AG09309 (cell line): Measurements from ENCODE around the gene GBA3.

Source experiments
- DNase-seq: peaks from one replicate; pipeline ENCODE4 v3.0.0-alpha.2; 2010; ENCODE audit warnings: low read depth
- H3K4me3 ChIP-seq: 2 replicates; pipeline ENCODE4 v1.5.1; 2011; ENCODE audit warnings: mild to moderate bottlenecking, low read depth, low read length, moderate library complexity; ENCODE audit not compliant: control insufficient read depth
- TF ChIP-seq, protein P1 (sequence below): IDR thresholded peaks from 2 replicates; pipeline ENCODE4 v1.5.1; 2011; ENCODE audit warnings: mild to moderate bottlenecking, low read depth, low read length, inconsistent platforms; ENCODE audit not compliant: insufficient read depth, control insufficient read depth; ENCODE audit errors: missing control alignments

The GBA3 gene

DNA sequence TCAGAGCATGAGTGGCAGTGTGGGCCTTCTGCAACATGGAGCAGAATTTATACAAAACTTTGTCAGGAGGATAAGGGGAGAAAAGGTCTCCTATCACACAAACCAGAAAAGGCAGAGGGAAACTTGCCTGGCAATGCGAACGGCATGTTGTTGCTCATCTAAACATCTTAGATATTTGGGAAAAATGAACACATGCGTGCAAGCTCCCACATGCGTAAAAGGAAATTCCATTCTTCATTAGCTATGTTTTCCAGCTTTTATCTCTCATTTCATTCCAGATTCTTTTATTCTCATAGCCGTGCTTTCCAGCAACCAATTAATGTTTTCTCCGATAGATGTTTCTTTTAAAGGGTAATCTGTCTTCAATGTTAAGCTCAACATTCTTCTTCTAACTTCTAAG, 31.3 kb upstream of the GBA3 start:
- TF ChIP-seq, protein P1, sequence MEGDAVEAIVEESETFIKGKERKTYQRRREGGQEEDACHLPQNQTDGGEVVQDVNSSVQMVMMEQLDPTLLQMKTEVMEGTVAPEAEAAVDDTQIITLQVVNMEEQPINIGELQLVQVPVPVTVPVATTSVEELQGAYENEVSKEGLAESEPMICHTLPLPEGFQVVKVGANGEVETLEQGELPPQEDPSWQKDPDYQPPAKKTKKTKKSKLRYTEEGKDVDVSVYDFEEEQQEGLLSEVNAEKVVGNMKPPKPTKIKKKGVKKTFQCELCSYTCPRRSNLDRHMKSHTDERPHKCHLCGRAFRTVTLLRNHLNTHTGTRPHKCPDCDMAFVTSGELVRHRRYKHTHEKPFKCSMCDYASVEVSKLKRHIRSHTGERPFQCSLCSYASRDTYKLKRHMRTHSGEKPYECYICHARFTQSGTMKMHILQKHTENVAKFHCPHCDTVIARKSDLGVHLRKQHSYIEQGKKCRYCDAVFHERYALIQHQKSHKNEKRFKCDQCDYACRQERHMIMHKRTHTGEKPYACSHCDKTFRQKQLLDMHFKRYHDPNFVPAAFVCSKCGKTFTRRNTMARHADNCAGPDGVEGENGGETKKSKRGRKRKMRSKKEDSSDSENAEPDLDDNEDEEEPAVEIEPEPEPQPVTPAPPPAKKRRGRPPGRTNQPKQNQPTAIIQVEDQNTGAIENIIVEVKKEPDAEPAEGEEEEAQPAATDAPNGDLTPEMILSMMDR, result no peak
- no peak for DNase-seq
- no peak overlapping the region for H3K4me3 ChIP-seq

DNA sequence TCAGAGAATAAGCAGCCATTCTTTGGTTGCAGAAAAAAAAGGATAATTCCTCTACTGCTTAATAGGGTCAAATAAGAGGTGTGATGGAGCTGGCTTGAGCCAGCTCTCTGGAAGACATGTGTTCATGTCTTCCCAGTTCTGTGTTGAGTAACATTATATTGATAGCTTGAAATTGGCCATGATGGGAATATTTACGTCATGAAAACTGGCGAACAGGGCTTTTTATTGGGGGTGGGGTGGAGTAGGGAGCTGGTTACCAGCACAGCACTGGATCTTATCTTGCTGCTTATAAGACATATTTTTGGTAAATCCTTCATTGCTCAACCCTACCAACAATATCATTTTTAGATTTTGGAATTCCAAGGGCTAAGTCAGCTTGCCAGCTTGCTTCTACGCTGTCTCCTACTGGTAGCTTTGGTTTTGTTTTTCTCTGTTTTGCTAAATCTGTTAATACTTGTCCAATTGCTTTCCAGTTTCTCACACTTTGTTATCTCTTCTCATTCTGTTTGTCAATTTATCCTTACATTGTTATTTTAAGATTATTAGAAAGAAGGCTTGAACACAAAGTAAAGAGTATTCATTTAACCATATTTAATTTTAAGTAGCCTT, 25.3 kb upstream of the GBA3 start:
- DNase-seq, result no peak
- TF ChIP-seq, protein P1, result no peak
- no peak overlapping the region for H3K4me3 ChIP-seq

DNA sequence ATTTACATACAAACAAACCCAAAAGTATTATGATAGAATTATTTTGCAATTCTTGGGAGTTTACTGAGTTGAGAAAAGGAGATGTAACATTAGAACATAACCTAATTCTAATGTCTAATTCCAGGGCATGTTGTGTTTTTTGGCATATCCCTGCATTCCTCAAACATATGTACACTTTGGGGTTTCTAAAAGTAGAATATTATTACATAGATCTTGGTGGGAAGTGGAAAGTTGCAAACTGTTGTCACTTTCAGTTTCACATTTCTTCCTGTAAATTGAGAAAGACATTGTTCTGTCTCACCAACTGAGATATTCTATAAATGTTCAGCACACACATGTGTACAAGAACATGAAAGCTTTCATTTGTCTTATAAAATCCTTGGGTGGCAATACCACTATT, 24.4 kb upstream of the GBA3 start:
- TF ChIP-seq, protein P1, result no peak
- DNase-seq, result no peak
- H3K4me3 ChIP-seq, result no peak overlapping the region

DNA sequence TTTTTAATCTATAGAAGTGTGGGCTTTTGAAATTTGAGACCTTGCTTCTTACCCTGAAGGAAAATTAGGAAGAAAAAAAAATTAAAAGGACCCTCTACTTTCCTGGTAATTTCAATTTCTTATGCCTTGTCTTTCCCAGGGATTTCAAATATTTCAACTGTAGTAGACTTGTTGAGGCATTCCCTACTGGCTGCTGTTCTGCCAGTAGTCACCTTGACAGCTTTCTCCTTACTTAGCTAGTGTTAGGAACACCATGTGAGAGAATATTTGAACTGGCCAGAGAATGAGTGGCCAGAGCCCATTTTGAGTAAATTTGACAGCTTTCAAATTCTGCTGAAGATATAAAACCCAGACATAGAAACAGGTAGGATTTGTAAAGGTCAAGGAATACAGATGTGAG, 24.0 kb upstream of the GBA3 start:
- DNase-seq, result no peak
- no peak overlapping the region for H3K4me3 ChIP-seq

DNA sequence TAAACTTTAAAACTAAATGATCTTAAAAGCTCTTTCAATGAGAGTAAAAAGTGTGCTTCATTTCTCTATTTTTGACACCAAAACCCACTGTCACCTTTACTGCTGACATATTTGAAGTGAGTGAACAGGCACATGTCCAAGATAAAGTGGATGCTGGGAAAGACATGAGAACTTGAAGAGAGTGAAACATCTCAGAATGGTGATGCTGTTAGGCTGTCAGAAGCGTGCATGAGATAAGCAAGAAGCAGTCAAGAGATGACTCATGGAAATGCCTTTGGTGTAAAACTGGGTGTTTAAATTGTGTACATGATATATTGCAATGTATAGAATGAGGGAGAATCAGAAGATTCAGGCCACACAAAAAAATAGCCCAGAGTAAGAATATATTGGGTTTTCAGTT, 21.8 kb upstream of the GBA3 start:
- H3K4me3 ChIP-seq, result no peak overlapping the region
- TF ChIP-seq, protein P1, result no peak
- DNase-seq, result no peak

More for the DNA sequence above, 24.0 kb upstream of the GBA3 start:
- TF ChIP-seq, protein P1, result no peak

DNA sequence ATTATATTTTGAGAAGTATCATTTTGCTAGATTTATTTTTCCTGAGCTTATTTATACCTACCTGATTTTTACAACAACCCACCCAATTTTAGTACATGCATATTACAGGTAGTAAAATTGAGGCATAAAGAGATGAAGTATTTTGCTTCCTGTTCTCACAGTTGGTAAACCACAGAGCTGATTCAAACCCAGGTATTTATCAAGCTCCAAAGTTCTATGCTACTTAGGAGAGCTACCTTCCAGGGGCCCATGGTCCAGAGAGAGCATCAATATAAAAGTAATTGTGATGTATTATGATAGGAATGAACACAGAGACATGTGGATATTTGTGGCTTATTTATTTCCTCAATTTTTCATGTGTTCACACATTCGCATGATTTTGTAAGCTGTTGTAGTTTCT, 20.2 kb upstream of the GBA3 start:
- no peak overlapping the region for H3K4me3 ChIP-seq
- TF ChIP-seq, protein P1, result no peak
- DNase-seq, result no peak

DNA sequence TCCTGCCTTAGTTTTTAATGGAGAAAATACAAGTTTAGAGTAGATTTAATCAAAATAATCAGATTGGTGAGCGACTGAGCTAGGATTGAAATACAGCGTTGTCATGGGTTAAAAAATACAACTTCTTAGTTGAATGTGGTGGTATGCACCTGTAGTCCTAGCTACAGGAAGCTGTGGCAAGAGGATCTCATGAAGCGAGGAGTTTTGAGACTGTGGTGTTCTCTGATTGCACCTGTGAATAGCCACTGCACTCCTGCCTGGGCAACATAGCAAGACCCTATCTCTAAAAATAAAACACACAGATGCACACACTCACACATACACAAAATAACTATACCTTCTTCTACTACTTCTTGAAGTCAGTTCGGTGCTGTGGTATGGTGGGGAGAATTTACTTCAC, 19.8 kb upstream of the GBA3 start:
- TF ChIP-seq, protein P1, result no peak
- DNase-seq, result no peak
- H3K4me3 ChIP-seq, result no peak overlapping the region
